ENCODE results near the gene TRIM27. TPM values are rescaled to one million over a fixed set of nuclear protein-coding genes. Genes with fewer than 3 reads are reported as not detected.
"Not testable (repeated sequence)": the region's sequence is repeated elsewhere in the genome, so short reads cannot be mapped to it uniquely, and the experiment has no call there.

The TRIM27 gene
- total and polyA plus RNA-seq, 8 donors, result 24.1 to 43.3 (median 31.0) TPM

GRCh38 chr6:28960846-28961500, 37.2 kb upstream of the TRIM27 start:
- H3K4me1 ChIP-seq, result no peaks in the 10 kb centered on the region
- intact Hi-C loops (cut with DNase I), result no loop called here
- no peak overlapping the region for H3K27ac ChIP-seq
- FAIRE-seq (no peak), ATAC-seq (no peak), DNase-seq (no peak)
- no peaks in the 10 kb centered on the region for H3K36me3 ChIP-seq
- H3K9me3 ChIP-seq, result no peaks in the 10 kb centered on the region
- no peak overlapping the region for H3K4me3 ChIP-seq
- TF ChIP-seq CTCF (IDR thresholded peaks at IDR 0.05), result no peak
- no peaks in the 10 kb centered on the region for H3K27me3 ChIP-seq
- 79 to 82% methylated on average over 4 of the region's 4 CpGs for WGBS, 2 donors

GRCh38 chr6:28958561-28959243, 34.9 kb upstream of the TRIM27 start:
- FAIRE-seq; H3K36me3 ChIP-seq; H3K4me1 ChIP-seq; H3K27me3 ChIP-seq; intact Hi-C loops (cut with DNase I); H3K27ac ChIP-seq; DNase-seq; H3K9me3 ChIP-seq; H3K4me3 ChIP-seq; ATAC-seq: not testable (repeated sequence)
- WGBS, 2 donors, result 72 to 82% methylated on average over 11 to 13 of the region's 13 CpGs

GRCh38 chr6:28957795-28958314, 34.1 kb upstream of the TRIM27 start:
- H3K27ac ChIP-seq; H3K27me3 ChIP-seq; ATAC-seq; H3K4me3 ChIP-seq; FAIRE-seq; H3K36me3 ChIP-seq; DNase-seq; H3K9me3 ChIP-seq; H3K4me1 ChIP-seq; intact Hi-C loops (cut with DNase I): not testable (repeated sequence)
- WGBS, 2 donors, result 86 to 93% methylated on average over 18 to 24 of the region's 24 CpGs

GRCh38 chr6:28956331-28956730, 32.5 kb upstream of the TRIM27 start:
- no peak overlapping the region for H3K27ac ChIP-seq
- H3K9me3 ChIP-seq, result no peaks in the 10 kb centered on the region
- DNase-seq (no peak), ATAC-seq (no peak), FAIRE-seq (no peak)
- no peak overlapping the region for H3K4me3 ChIP-seq
- H3K4me1 ChIP-seq, result peaks cover 0 to 4% (median 0%) of the 10 kb centered on the region in 3 donors
- WGBS, 2 donors, result 77 to 81% methylated on average over 3 of the region's 3 CpGs
- no peaks in the 10 kb centered on the region for H3K27me3 ChIP-seq
- no peaks in the 10 kb centered on the region for H3K36me3 ChIP-seq
- intact Hi-C loops (cut with DNase I), result no loop called here
- no peak for TF ChIP-seq CTCF (IDR thresholded peaks at IDR 0.05)

- Histone ChIP-seq H3K4me1 (peaks cover 0 to 4% (median 0%) of the 10 kb centered on the region in 3 donors), H3K4me3 (peak overlapping the region in 2 of 4 donors; percentile 31 to 38), H3K36me3 (no peaks in the 10 kb centered on the region), H3K27me3 (no peaks in the 10 kb centered on the region), H3K27ac (no peak overlapping the region), H3K9me3 (no peaks in the 10 kb centered on the region)
- intact Hi-C loops (cut with DNase I), result no loop called here
- DNase-seq (no peak), FAIRE-seq (no peak), ATAC-seq (peak; percentile 34 to 61 (median 51))
- 2 to 3% methylated on average over 22 of the region's 22 CpGs for WGBS, 2 donors
- no peak for TF ChIP-seq CTCF (IDR thresholded peaks at IDR 0.05)
Measured at GRCh38 chr6:28953585-28954258, 29.9 kb upstream of the TRIM27 start.

All from pancreas (tissue), 10 donors.